ENCODE data around the gene SUN5.
"Not testable (repeated sequence)": the region's sequence is repeated elsewhere in the genome, so short reads cannot be mapped to it uniquely, and the experiment has no call there.

SUN5 gene

GRCh38 chr20:32964575-32964974, 39.7 kb downstream of the SUN5 start:
- no peak overlapping the region for H3K4me3 ChIP-seq (ENCODE audit: low read depth, low read length)
- no peak for DNase-seq (ENCODE audit: low read depth)
- no peak for TF ChIP-seq CTCF (IDR thresholded peaks at IDR 0.05; ENCODE audit: control insufficient read depth, extremely low read depth, insufficient read depth)

DNA sequence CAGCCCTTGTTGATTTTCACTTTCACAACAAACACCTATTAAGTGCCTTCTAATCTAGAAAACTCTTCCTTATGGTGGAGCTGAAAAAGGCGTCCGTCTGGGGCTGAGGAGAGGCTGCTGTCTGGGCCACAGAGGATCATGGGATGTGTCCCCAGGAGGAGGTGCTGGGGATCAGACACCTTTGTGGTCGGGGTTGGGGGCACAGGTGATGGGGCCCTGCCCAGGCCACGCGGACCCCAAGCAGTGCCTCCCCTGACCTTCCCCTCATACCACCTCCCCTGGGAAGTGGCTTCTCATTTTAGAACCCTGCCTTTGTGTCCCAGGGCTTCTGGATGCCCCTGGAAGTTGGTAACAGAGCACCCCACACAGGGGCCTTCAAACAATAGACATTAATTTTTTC, 41.1 kb downstream of the SUN5 start:
- H3K4me3 ChIP-seq (ENCODE audit: low read depth, low read length), result no peak overlapping the region
- DNase-seq (ENCODE audit: low read depth), result no peak
- TF ChIP-seq CTCF (IDR thresholded peaks at IDR 0.05; ENCODE audit: control insufficient read depth, extremely low read depth, insufficient read depth), result no peak

- not testable (repeated sequence) for H3K4me3 ChIP-seq (ENCODE audit: low read depth, low read length); DNase-seq (ENCODE audit: low read depth)
Observed at GRCh38 chr20:32962646-32963045, 41.6 kb downstream of the SUN5 start.

DNA sequence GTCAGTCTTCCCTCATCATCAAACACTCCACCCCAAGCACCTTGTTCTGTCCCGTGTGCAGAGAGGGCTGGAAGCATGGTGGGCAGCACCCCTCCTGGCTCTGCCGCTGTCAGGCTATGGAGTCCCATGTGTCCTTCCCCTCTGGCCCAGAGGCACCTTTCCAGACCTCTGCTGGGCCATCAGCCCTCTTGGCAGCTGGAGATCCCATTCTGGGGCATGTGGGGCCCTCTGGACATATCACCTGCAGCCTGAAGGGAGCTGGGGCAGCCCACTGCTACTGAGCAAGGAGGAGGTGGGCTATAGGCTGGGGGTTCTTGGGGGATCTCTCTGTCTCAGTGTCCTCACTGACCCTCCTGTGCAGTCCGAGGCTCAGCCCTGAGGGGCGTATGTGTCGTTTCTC, 42.2 kb downstream of the SUN5 start:
- no peak for DNase-seq (ENCODE audit: low read depth)
- H3K4me3 ChIP-seq (ENCODE audit: low read depth, low read length), result no peak overlapping the region
- no peak for TF ChIP-seq CTCF (IDR thresholded peaks at IDR 0.05; ENCODE audit: control insufficient read depth, extremely low read depth, insufficient read depth)

- TF ChIP-seq CTCF (IDR thresholded peaks at IDR 0.05; ENCODE audit: control insufficient read depth, extremely low read depth, insufficient read depth), result no peak
- no peak overlapping the region for H3K4me3 ChIP-seq (ENCODE audit: low read depth, low read length)
- no peak for DNase-seq (ENCODE audit: low read depth)
Observed at GRCh38 chr20:32960849-32961731, 43.1 kb downstream of the SUN5 start.

GRCh38 chr20:32960222-32960518, 44.1 kb downstream of the SUN5 start:
- no peak overlapping the region for H3K4me3 ChIP-seq (ENCODE audit: low read depth, low read length)
- TF ChIP-seq CTCF (IDR thresholded peaks at IDR 0.05; ENCODE audit: control insufficient read depth, extremely low read depth, insufficient read depth), result no peak
- no peak for DNase-seq (ENCODE audit: low read depth)

GRCh38 chr20:32959351-32960221, 44.6 kb downstream of the SUN5 start:
- TF ChIP-seq CTCF (IDR thresholded peaks at IDR 0.05; ENCODE audit: control insufficient read depth, extremely low read depth, insufficient read depth), result no peak
- DNase-seq (ENCODE audit: low read depth), result no peak
- H3K4me3 ChIP-seq (ENCODE audit: low read depth, low read length), result no peak overlapping the region
